NCI-H1105 treated with DMSO at 0.1 percent for 48 hours (cell line): Measurements from ENCODE around the gene PDE3A.
A peak's percentile ranks its signal among the peaks of the same experiment; 100 is the strongest.
"Not testable (repeated sequence)": the region's sequence is repeated elsewhere in the genome, so short reads cannot be mapped to it uniquely, and the experiment has no call there.

Experiments
- DNase-seq: peaks from one replicate; lab custom pipeline; 2025; lab: John Stamatoyannopoulos, UW

The PDE3A gene

GRCh38 chr12:20374795-20375194 lies 6.5 kb downstream of the PDE3A start:
- DNase-seq: no peak

DNA sequence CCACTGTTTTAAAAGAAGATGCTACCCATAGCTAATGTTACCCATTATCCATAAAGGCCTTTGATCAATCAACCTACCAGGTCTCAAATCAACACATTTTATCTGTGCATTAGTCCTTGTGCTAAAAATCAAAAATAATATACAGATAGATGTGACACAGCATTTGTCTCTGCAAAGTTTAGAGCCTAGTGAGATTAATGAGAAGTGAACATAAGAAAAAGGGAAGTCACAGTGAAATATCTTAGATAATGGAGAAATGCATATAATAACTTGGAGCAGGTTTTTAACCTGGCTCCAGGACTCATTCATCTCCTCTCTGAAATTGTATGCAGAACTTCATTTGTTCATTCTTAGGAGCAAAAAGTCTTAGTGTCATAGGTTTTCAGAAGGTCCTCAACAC lies 7.2 kb downstream of the PDE3A start:
- DNase-seq: no peak

DNA sequence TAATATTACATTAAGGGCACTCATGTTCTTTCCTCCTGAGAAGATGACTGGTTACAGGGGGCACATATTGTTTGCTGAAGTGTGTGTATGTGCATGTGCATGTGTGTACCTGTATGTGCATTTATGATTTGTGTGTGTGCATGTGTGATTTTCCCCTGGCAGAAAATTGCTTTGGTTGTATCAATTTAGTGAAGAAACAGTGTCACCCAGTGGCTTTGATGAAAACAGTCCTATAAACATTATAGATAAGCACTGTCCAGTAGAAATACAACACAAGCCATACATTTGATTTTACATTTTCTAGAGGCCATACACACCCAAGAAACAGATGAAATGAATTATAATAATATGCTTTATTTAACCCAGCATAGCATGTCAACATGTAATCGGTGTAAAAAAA lies 8.6 kb downstream of the PDE3A start:
- DNase-seq: no peak

DNA sequence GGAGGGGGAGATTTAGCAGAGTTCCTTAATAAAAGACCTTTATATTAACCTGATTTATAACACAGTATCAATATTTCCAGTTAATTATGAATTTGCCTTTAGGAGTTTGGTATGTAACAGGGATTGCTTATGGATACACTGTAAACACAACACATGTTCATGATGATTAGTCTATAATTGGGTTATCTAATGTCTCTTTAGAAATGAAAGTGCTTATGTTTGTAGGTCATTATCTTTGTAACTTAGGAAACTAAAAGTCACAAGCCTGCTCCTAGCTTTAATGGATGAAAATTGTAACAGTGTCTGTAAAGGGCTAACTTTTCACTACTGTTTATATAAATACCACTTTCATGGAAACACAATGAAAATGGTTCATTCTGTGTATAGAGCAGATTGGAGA lies 9.4 kb downstream of the PDE3A start:
- no peak for DNase-seq

DNA sequence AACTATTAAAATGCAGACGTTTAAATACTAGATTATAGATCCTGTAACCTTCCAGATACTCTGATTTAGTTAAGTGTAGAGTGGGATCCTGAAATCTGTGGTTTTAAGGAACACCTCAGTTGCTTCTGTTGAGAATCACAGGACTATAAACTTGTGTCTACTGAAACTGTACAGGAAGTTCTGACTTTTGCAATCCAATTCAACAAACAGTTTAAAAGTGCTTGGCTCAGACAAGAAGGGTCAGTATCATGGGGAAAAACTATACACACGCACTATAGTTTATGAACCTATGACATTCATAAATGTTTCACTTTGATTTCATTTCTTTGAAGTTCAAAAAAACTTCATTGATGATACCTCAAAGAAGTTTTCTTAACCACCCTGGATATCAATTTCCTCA lies 13.8 kb downstream of the PDE3A start:
- DNase-seq: no peak

- DNase-seq: no peak
Measured at GRCh38 chr12:20383612-20384011, 15.3 kb downstream of the PDE3A start.

DNA sequence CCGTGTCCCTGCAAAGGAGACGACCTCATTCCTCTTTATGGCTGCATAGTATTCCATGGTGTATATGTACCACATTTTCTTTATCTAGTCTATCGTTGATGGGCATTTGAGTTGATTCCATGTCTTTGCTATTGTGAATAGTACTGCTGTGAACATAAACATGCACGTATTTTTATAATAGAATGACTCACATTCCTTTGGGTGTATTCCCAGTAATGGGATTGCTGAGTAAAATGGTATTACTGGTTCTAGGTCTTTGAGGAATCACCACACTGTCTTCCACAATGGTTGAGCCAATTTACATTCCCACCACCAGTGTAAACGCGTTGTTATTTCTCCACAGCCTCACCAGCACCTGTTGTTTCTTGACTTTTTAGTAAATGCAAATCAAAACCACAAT lies 16.5 kb downstream of the PDE3A start:
- DNase-seq: not testable (repeated sequence)

DNA sequence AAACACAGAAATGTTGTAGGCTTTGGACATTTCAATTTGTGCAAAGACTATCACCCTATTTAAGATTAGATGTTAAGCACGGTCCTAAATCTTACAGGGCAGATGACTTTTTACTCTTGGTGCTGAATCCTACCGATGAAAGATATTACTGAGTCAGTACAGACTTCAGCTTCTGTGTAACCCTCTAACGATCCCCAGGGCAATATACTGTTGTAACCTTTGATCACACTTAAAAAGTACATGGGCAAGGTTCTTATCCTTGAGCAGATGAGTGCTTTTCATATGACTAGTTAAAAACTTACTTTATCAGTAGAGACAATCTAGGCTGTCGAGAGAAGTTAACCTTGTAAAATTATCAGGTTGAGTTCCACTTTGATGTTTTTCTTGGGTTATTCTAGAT lies 22.5 kb downstream of the PDE3A start:
- no peak for DNase-seq

DNA sequence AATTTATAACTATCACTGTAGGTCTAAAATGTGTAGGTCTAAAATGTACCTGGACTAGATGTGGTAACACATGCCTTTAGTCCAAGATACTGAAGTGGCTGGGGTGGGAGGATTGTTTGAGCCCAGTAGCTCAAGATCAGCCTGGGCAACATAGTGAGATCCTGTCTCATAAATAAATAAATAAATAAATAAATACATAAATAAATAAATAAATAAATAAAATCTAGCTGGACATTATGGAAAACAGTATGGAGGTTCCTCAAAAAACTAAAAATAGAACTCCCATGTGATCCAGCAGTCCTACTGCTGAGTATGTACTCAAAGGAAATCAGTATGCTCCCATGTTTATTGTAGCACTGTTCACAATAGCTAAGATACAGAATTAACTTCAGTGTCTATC lies 24.0 kb downstream of the PDE3A start:
- DNase-seq: no peak

- DNase-seq: no peak
Measured at GRCh38 chr12:20393707-20394106, 25.4 kb downstream of the PDE3A start.

DNA sequence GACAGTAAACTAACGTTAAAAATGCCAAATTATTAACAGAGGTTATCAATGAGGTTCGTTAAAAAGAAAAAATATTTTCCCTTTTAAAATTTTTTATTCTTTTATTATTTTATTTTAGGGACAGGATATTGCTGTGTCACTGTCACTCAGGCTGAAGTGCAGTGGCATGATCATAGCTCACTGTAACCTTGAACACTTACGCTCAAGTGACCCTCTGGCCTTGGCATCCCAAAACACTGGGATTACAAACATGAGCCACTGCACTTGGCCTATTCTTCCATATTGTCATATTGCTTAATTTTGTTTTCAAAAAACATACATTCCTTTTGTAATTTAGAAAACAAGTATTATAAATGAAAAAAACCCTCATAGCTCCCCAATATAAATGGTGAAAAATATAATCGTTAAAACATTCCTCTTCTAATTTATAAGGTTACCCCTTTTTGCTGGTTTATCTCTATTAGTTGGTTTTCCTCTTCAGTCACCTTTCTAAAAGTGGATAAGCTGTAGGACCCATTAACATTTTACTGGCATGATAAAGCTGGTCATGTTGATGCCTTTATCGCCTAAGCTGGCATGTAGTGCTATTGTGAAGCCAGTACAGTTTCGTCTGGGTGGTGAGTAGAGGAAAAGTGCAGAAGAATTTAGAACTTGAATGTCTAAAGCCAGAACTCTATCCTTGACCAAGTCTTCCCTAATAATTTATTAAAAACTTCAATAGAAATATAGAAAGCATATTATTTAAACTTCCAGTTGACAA lies 27.6 kb downstream of the PDE3A start:
- DNase-seq: no peak

DNA sequence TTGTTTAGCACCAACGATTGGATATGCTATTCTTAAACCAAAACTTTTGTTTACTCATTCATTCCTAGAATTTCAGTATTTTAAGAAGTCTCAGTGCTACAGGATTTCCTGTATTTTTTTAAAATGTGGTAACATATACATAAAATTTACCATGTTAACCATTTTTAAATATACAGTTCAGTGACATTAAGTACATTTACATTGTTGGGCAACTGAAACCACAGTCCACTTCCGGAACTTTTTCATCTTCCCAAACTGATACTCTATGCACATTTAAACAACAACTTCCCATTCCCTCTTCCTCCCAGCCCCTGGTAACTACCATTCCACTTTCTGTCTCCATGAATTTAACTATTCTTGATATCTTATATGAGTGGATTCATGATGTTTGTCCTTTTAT lies 30.3 kb downstream of the PDE3A start:
- no peak for DNase-seq

- no peak for DNase-seq
Measured at GRCh38 chr12:20400003-20400402, 31.7 kb downstream of the PDE3A start.

GRCh38 chr12:20403230-20403629 lies 34.9 kb downstream of the PDE3A start:
- DNase-seq: no peak

- DNase-seq: no peak
Measured at GRCh38 chr12:20404576-20405346, 36.4 kb downstream of the PDE3A start.

- DNase-seq: no peak
Measured at GRCh38 chr12:20409607-20410377, 41.5 kb downstream of the PDE3A start.

GRCh38 chr12:20410734-20411133 lies 42.4 kb downstream of the PDE3A start:
- no peak for DNase-seq

DNA sequence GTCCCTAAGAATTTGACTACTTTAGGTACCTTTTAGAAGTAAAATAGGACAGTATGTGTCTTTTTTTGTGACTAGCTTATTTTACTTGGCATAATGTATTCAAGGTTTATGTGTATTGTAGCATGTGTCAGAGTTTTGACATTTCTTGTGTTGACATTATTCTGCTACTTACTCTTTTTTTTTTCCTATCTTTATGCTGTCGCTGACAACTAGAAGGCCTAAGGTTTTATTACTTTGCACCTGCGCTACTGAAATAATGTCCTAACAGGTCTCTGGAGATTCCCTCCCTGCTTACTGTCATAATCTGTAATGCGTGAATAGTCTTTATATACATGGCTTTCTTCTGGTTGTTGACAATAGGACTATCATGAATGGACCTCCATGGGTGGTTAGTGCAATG lies 43.0 kb downstream of the PDE3A start:
- DNase-seq: no peak

GRCh38 chr12:20415028-20415427 lies 46.7 kb downstream of the PDE3A start:
- peak; percentile 59 for DNase-seq

- DNase-seq: no peak
Measured at GRCh38 chr12:20415641-20416040, 47.3 kb downstream of the PDE3A start.

- no peak for DNase-seq
Measured at GRCh38 chr12:20420557-20420956, 52.2 kb downstream of the PDE3A start.

DNA sequence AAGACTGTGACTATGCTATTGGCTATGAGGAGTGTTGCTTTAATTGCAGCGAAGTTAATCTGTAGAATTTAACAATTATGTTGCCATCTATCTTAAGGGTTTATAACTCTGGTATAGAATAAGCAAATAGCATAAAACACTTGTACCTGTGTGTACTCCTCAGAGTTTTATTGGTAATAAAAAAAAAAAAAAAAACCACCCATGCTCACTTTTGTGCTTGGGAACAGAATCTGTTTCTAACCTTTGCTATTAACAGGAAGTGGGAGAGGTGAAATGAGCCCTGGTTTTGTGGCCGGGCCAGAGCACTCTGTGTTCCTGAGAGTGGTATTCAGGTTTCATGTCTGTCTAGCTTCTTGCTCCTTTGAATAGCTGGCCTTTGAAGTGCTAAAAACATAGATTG lies 53.1 kb downstream of the PDE3A start:
- no peak for DNase-seq

- no peak for DNase-seq
Measured at GRCh38 chr12:20423557-20423956, 55.2 kb downstream of the PDE3A start.
